NOMO-1 (cell line): ENCODE data around the gene KCTD2.
"Not testable (repeated sequence)": the region's sequence is repeated elsewhere in the genome, so short reads cannot be mapped to it uniquely, and the experiment has no call there.

Source experiments
- DNase-seq, 2 experiments: peaks; one replicate each; lab custom pipeline; 2025; ENCODE audit not compliant: unreplicated experiment in 2 of 2; lab: John Stamatoyannopoulos, UW

KCTD2 gene

DNA sequence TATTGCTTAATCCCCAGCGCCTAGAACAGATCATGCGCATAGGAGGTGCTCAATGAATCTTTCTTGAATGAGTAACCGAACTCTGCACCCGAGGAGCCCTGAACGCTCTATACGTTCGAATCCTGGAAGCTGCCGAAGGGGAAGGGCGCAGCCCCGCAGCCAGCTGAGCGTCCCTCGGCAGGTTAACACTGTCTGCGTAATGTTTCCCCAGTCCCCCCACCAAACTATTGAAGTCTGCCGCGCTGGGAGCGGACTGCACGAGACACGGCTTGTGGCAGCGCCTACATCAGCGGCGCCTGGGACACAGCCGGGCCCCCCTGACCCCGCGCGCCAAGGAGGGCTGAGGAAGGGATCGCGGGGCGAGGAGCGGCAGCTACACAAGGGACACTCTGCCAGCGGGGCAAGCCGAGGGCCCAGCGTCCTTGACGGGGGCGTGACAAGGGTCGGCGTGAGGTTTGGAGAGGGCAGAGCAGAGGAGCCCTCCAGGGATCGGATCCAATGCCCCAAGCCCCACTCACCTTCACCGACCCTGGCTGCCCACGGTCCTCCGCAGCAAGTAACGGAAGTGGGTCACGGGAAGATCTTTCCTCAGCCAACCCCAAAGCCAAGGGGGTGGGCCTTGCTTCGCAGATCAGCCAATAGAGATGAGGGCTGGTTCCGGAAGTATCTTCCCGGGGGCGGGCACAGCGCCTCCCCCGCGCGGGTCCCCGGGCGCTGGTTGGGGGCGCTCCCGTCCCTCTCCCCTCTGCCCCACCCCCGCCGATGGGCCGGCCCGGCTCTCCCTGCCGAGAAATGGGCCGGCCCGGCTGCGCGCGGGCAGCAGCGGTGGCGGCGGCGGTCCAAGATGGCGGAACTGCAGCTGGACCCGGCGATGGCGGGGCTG is at the start of gene KCTD2, which contains the start of gene ATP5PD:
Gene KCTD2, plus strand, starts transcription at position 819 of the 883 bp plus-strand sequence. Its CDS starts 26 bp downstream, at position 845.
Gene ATP5PD, minus strand, starts transcription at position 563 of the 883 bp plus-strand sequence. CDS start 4,319 bp downstream, outside the sequence.
- peak; percentile 94 to 95 for DNase-seq

GRCh38 chr17:74998783-74999182 is 48.2 kb upstream of the KCTD2 start:
- no peak for DNase-seq

DNA sequence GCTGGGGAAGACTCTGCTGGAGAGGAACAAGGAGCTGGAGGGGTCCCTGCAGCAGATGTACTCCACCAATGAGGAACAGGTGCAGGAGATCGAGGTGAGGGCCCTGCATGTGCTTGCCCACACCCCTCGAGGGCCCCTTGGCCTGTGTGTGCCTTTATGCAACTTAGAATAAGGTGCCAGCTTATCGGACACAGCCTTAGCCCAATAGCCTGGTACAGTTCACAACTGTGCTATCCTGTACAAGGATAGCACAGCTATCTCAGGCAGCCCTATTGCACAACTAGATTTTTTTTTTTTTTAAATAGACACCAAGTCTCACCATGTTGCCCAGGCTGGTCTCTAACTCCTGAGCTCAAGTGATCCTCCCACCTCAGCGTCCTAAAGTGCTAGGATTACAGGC is 47.5 kb upstream of the KCTD2 start:
- no peak for DNase-seq

DNA sequence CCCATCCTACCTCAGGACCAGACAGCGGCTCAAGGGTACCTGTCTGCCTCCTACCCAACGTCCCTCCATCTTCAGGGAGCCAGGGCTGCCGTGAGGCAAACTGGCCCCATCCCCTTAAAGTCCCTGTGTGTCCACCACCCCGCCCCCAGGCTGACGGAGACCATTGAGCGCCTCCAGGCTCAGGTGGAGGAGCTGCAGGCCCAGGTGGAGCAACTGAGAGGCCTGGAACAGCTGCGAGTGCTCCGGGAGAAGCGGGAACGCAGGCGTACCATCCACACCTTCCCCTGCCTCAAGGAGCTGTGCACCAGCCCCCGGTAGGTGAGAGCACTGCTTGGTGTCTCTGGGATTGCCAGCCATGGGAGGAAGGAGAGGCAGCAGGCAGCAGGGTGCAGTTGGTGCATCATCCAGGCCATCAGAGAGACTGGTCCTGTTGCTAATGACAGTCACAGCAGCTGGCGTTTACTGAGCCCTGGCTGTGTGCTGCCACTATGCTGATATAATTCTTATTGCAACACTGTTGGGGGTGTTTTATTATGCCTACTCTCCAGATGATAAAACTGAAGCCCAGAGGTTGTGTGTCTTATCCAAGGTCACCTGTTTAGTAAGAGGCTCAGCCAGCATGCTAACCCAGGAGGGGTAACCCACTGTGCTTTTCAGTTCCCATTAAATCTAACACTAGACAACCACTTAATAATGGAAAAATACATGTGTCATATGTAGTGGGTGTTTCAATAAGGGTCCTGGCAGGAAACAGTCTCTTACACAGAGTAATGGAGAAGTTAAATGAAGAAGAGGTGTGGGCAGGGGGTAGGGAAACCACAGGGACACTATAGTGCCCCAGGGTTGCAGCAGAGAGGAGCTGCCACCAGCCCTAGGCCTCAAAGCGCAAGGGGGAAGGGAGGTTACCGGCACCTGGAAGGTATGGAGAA is 44.8 kb upstream of the KCTD2 start:
- peak; percentile 45 to 47 for DNase-seq

GRCh38 chr17:75003070-75003956 is 43.7 kb upstream of the KCTD2 start:
- no peak for DNase-seq

DNA sequence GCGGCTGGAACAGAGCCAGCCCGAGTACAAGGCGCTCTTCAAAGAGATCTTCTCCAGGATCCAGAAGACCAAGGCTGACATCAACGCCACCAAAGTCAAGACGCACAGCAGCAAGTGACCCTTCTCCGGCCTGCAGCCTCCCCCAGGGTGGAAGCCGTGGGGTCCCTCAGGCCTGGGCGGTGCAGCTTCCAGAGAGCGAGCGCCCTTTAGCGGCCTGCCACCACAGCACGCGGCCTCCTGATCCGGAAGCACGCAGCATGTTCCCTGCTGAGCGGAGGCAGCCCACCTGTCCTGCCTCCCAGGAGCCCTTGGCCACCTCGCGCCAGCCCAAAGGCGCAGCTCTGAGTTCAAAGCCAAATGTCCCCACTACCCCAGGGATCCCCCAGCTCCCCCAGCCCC is 43.1 kb upstream of the KCTD2 start:
- no peak for DNase-seq

- no peak for DNase-seq
Measured at GRCh38 chr17:75004371-75004770, 42.7 kb upstream of the KCTD2 start.

DNA sequence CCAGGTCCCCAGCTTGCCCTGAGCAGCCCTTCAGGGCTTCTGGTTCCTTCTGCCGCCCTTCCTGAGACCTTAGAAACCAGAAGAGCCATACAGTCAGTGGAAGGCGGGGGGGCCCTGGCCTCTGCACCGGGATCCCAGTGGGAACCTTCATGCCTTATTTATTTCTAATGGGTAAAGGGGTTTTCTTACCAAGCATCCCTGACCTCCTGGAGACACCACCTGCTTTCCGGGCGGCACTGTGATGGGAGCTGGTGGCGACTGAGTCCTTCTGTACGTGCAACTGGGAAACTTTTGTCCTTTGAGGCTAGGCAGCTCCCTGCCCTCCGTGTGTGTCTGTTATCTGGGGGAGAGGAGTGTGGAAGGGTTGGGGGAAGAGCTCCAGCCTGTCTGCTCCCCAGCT is 41.7 kb upstream of the KCTD2 start:
- DNase-seq, result no peak

GRCh38 chr17:75006084-75006483 is 40.9 kb upstream of the KCTD2 start:
- DNase-seq, result not testable (repeated sequence)

- peak in 1 of 2 experiments; percentile 72 for DNase-seq
Measured at GRCh38 chr17:75006653-75007052, 40.4 kb upstream of the KCTD2 start.

DNA sequence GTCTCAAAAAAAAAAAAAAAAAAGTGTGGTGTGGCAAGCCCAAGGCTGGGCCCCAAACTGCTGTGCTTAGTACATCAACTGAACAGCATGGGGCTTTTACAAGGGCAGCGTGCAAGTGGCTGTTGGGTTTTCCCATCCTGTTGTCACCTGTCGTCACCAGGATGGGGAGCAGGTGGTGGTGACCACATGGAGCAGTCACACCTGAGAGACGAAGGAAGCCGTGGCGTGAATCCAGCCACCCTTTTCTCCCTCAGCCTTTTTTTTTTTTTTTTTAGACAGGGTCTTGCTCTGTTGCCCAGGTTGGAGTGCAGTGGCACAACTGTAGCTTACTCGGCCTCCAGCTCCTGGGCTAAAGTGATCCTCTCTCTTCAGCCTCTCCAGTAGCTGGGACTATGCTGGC is 38.7 kb upstream of the KCTD2 start:
- no peak for DNase-seq

DNA sequence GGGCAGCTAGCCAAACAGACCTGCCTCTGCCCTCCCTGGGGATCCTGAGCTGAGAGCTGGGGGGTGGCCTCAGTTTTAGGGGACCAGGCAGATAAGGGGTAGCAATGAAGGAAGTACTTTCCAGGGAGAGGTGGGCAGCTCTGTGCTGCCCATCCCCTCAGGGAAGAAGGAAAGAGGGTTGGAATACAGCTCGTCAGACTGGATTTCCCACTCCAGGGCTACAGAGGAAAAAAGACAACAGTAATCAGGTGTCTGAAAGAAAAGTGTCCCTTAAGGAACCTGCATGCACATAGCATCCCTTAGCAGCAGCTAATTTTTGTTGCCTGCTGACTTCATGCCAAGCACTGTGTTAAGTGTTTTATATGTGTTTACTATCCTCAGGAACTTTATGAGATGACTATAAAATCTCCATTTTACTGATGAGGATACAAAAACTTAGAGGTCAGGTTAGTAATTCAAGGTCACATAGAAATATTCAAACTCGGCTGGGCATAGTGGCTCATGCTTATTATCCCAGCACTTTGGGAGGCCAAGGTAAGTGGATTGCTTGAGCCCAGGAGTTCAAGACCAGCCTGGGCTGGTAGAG is 37.8 kb upstream of the KCTD2 start:
- no peak for DNase-seq

- no peak for DNase-seq
Measured at GRCh38 chr17:75010683-75011400, 36.2 kb upstream of the KCTD2 start.

DNA sequence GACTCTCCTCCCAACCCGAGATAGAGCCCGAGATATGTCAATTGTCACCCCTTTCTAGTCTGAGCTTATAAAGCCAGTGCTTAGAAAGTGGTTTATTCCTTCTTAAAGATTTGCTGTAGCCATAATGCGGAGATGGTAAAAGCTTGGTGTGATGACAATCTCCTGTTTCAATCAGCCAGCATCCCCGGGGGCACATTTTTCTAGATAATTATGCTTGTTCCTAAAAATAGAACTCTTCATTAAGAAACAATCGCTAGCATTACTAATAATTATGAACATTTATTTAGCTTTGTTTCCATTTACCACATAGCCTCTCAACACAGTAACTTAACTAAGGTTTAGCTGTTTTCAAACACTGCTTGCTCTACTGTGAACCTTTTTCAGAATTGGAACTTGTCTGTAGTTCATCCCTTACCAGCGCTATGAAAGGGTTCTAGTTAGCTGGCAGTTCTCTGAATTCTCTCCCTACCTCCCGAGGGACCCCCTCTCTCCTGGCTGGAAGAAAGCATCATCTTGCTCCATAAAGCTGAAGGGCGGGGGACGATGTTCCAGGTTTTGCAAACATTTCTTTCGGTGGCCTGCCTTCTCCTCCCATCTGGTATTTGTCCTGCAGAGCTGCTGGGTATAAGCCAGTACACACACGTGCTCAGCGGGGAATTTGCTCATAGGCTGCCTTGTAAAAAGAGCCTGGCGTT is 35.5 kb upstream of the KCTD2 start:
- no peak for DNase-seq

GRCh38 chr17:75012096-75012345 is 35.0 kb upstream of the KCTD2 start:
- DNase-seq, result no peak

- DNase-seq, result peak; percentile 83 to 90
Measured at GRCh38 chr17:75012346-75013091, 34.5 kb upstream of the KCTD2 start, which contains the start of gene MRPL58. TSS of gene MRPL58 (plus strand) at chr17:75012670. CDS start at chr17:75012687, 17 bp downstream.

- DNase-seq, result no peak
Measured at GRCh38 chr17:75013092-75013559, 33.9 kb upstream of the KCTD2 start.

- DNase-seq, result no peak
Measured at GRCh38 chr17:75019146-75019545, 27.9 kb upstream of the KCTD2 start.
